Activated naive CD4-positive, alpha-beta T cell treated with anti-CD3 and anti-CD28 coated beads, Interleukin-2, amount 10 ng/mL, durations not matched to agents 5 hours and 36 hours (primary cell): ENCODE results near the gene SLX1A. TPM values are rescaled to one million over a fixed set of nuclear protein-coding genes. Genes with fewer than 3 reads are reported as not detected.

Experiments used
- total RNA-seq, 2 experiments: library from RNA; stranded (reverse); gene quantifications; one replicate each; pipeline ENCODE4 v1.2.3, GENCODE V29; 2021

SLX1A gene
- total RNA-seq = 10 to 100 TPM; 74.5 to 91.7 TPM

DNA sequence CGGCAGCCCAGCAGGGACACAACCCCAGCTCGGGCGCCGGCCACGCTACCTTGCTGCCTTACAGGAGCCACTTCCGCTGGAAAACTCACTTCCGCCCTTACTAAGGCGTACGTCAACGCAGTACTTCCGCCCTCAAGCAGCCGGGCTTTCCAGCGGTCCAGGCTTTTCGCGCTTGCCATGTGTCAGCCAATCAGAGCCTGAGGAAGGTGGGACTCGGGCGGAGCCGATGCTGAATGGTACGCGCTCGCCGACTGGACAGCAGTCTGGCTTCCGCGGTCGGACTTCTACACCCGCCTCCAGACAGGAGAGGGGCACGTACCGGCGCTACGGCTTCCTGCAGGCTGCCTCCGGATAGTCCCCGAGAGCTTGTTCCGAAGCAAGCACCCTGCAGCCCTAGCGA is at the start of gene SLX1A, which contains the start of gene BOLA2B:
Gene SLX1A (plus strand): TSS at position 261 of the 400 bp plus-strand sequence. CDS start 210 bp downstream, outside the sequence.
Gene BOLA2B (minus strand): TSS at position 52 of the 400 bp plus-strand sequence. CDS start 71 bp downstream, outside the sequence.

DNA sequence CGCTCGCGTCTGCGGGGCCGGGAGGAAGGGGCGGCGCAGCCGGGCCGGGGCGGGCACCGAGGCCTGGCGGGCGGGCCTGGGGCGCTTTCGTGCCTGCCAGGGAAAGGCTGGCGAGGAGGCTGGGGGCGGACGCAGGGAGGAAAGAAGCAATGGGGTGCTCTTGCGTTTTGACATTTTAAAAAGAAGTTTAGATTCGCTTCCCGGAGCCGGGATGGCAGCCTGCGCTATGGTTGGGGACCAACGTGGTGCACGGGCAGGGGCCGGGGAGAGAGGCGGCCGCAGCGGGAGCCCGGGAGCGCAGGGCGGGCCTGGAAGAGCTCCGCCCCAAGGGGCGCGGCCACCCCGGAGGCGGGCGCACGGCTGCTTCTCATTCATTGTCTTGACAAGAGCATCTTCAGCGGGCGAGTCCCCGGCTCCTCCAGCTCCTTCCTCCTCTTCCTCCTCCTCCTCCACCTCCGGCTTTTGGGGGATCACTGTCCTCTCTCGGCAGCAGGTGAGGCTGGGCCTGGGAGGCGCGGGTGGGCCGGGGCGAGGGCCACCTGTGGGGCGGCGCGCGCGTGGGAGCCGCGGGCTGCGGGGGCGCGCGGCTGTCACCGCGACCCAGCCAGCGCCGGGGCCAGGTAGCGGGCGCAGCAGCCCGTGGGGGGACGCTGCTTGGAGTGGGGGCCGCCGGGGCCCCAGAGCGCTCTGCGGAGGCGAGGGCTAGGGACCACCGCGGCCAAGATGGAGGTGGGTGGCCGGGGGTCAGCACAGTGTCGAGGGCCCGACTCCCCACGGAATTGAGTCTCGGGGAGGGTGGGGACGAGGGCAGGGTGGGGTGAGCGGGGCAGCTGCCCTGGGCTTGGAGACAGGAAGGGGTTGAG is 10.2 kb upstream of the SLX1A start, which contains the start of gene CORO1A:
Gene CORO1A (plus strand): TSS at position 370 of the 863 bp plus-strand sequence. CDS start 1,608 bp downstream, outside the sequence.

DNA sequence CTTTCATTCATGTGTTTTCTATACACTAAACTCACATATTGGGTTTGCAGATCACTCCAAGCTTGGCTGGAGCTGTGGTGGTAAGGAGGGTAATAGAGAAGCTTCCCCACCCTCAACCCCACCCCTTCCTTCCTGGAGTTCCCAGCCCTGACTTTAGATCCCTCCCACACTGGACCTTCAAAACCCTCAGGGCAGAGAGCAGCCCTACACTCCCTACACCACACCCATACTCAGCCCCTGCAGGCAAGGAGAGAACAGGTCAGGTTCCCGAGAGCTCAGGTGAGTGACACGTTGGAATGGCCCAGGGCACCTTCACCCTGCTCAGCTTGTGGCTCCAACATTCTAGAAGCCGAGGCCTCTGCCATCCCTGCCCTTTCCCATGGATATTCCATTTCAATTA is 5.4 kb downstream of the SLX1A start, which contains the start of gene SULT1A3:
Gene SULT1A3 (plus strand): TSS at position 207 of the 400 bp plus-strand sequence. CDS start 1,474 bp downstream, outside the sequence.

Other genes with a start within 250 kb of the SLX1A start
- 10 to 100 TPM; 74.1 to 77.3 TPM for gene TMEM219, start 231.8 kb upstream of the SLX1A start, total RNA-seq
- gene TAOK2, start 220.0 kb upstream of the SLX1A start, total RNA-seq = 10 to 100 TPM; 42.2 to 43.0 TPM
- gene HIRIP3, start 198.3 kb upstream of the SLX1A start, total RNA-seq = 10 to 100 TPM; 33.1 to 34.6 TPM
- 100 to 1,000 TPM; 101 to 102 TPM for gene INO80E, start 197.6 kb upstream of the SLX1A start, total RNA-seq
- not detected for gene DOC2A, start 182.8 kb upstream of the SLX1A start, total RNA-seq
- gene C16orf92, start 170.7 kb upstream of the SLX1A start, total RNA-seq = not detected
- 1 to 10 TPM; 4.7 to 5.8 TPM for gene TLCD3B, start 162.6 kb upstream of the SLX1A start, total RNA-seq
- 1,000 to 10,000 TPM; 1,254 to 1,292 TPM for gene ALDOA, start 128.1 kb upstream of the SLX1A start, total RNA-seq
- gene PPP4C, start 117.9 kb upstream of the SLX1A start, total RNA-seq = 100 to 1,000 TPM; 120 to 124 TPM
- 1 to 10 TPM; 1.8 to 2.1 TPM for gene TBX6, start 102.0 kb upstream of the SLX1A start, total RNA-seq
- gene YPEL3, start 97.7 kb upstream of the SLX1A start, total RNA-seq = 10 to 100 TPM; 96.1 to 96.3 TPM
- 10 to 100 TPM; 14.1 to 17.4 TPM for gene GDPD3, start 80.3 kb upstream of the SLX1A start, total RNA-seq
- gene MAPK3, start 70.7 kb upstream of the SLX1A start, total RNA-seq = 10 to 100 TPM; 75.2 to 75.6 TPM
- 1,000 to 10,000 TPM; 1,549 to 1,565 TPM for gene CORO1A, start 10.3 kb upstream of the SLX1A start, total RNA-seq
- 100 to 1,000 TPM; 122 to 123 TPM for gene BOLA2B, start 209 bp upstream of the SLX1A start, total RNA-seq
- gene SULT1A3, start 5.4 kb downstream of the SLX1A start, total RNA-seq = 10 to 100 TPM; 24.0 to 31.6 TPM
- 10 to 100 TPM in 1 of 2 experiments, 1 to 10 TPM in 1; 7.5 to 15.5 TPM for gene NPIPB13, start 54.6 kb downstream of the SLX1A start, total RNA-seq
- gene CD2BP2, start 161.4 kb downstream of the SLX1A start, total RNA-seq = 10 to 100 TPM; 51.3 to 55.5 TPM
- gene TBC1D10B, start 176.6 kb downstream of the SLX1A start, total RNA-seq = 10 to 100 TPM; 55.5 to 58.2 TPM
- under 1 TPM in 1 of 2 experiments, not detected in 1; 0.78 TPM for gene MYL11, start 180.9 kb downstream of the SLX1A start, total RNA-seq
- gene SEPTIN1, start 188.7 kb downstream of the SLX1A start, total RNA-seq = 100 to 1,000 TPM; 383 to 413 TPM
- gene ZNF48, start 201.5 kb downstream of the SLX1A start, total RNA-seq = 10 to 100 TPM; 14.3 to 14.9 TPM
- gene ZNF771, start 213.7 kb downstream of the SLX1A start, total RNA-seq = 1 to 10 TPM; 3.8 to 4.3 TPM
- gene DCTPP1, start 236.2 kb downstream of the SLX1A start, total RNA-seq = 10 to 100 TPM; 39.9 to 40.3 TPM